Liver (tissue), 9 donors: ENCODE data around the gene PLXNA2. TPM values are rescaled to one million over a fixed set of nuclear protein-coding genes. Genes with fewer than 3 reads are reported as not detected.

Experiments
- DNase-seq: peaks from one replicate; pipeline ENCODE4 v3.0.0-alpha.2; 2017; ENCODE audit warnings: low spot score
- H3K27ac ChIP-seq, 2 donors: one replicate each; pipeline ENCODE4 v1.7.0; 2013; ENCODE audit warnings: inconsistent platforms in 2 of 2, low read length in 2 of 2, control low read depth in 1 of 2, low read depth in 1 of 2, mild to moderate bottlenecking in 1 of 2
- H3K27me3 ChIP-seq, 4 donors: one replicate each; pipeline versions ENCODE4 v1.6.1 to v1.7.0; 2013; ENCODE audit warnings: low read length in 3 of 4, inconsistent platforms in 1 of 4, mild to moderate bottlenecking in 1 of 4, moderate library complexity in 1 of 4; ENCODE audit not compliant: control insufficient read depth in 4 of 4, insufficient read depth in 4 of 4
- H3K36me3 ChIP-seq, 4 donors: one replicate each; pipeline versions ENCODE4 v1.6.1 to v1.7.0; 2013; ENCODE audit warnings: low read length in 3 of 4, mild to moderate bottlenecking in 3 of 4, low read depth in 1 of 4, moderate library complexity in 1 of 4; ENCODE audit not compliant: control insufficient read depth in 4 of 4, insufficient read depth in 3 of 4
- H3K4me1 ChIP-seq, 4 donors: one replicate each; pipeline versions ENCODE4 v1.6.1 to v1.7.0; 2013; ENCODE audit warnings: low read length in 3 of 4, mild to moderate bottlenecking in 3 of 4, moderate library complexity in 1 of 4; ENCODE audit not compliant: control insufficient read depth in 4 of 4, insufficient read depth in 4 of 4
- H3K4me3 ChIP-seq, 3 donors: one replicate each; pipeline versions ENCODE4 v1.6.1 to v1.7.0; 2013; ENCODE audit warnings: low read length in 3 of 3, control low read depth in 1 of 3, low read depth in 1 of 3, mild to moderate bottlenecking in 1 of 3
- H3K9ac ChIP-seq, 2 donors: one replicate each; pipeline ENCODE4 v1.7.0; 2013; ENCODE audit warnings: low read length in 2 of 2, mild to moderate bottlenecking in 2 of 2, moderate library complexity in 2 of 2, control low read depth in 1 of 2, low read depth in 1 of 2
- H3K9me3 ChIP-seq, 4 donors: one replicate each; pipeline versions ENCODE4 v1.6.1 to v1.7.0; 2013; ENCODE audit warnings: low read length in 3 of 4; ENCODE audit not compliant: control insufficient read depth in 4 of 4
- ATF3 ChIP-seq: IDR thresholded peaks from 2 replicates; pipeline ENCODE4 v1.6.1; 2016; ENCODE audit warnings: antibody characterized with exemption
- CTCF ChIP-seq: fragments of 150-350 bp; IDR thresholded peaks from 2 replicates; pipeline ENCODE4 v1.5.1; 2017; ENCODE audit warnings: improper control_type of control experiment, low read depth, low read length; ENCODE audit not compliant: missing input control
- FOXA1 ChIP-seq: IDR thresholded peaks from 2 replicates; pipeline ENCODE4 v1.6.1; 2016; ENCODE audit warnings: antibody characterized with exemption
- GABPA ChIP-seq, 2 donors: IDR thresholded peaks in 1 of 2; conservative IDR thresholded peaks in 1 of 2; 2 replicates each; pipeline ENCODE4 v1.6.1; 2016; ENCODE audit warnings: antibody characterized with exemption in 2 of 2, mild to moderate bottlenecking in 1 of 2, moderate library complexity in 1 of 2
- HNF4A ChIP-seq, 2 donors: conservative IDR thresholded peaks; 2 replicates each; pipeline ENCODE4 v1.6.1; 2016; ENCODE audit warnings: antibody characterized with exemption in 2 of 2, mild to moderate bottlenecking in 2 of 2
- HNF4G ChIP-seq: IDR thresholded peaks from 2 replicates; pipeline ENCODE4 v1.6.1; 2016; ENCODE audit warnings: antibody characterized with exemption
- JUND ChIP-seq, 2 donors: IDR thresholded peaks; 2 replicates each; pipeline ENCODE4 v1.6.1; 2016; ENCODE audit warnings: antibody characterized with exemption in 2 of 2
- MAX ChIP-seq: IDR thresholded peaks from 2 replicates; pipeline ENCODE4 v1.6.1; 2016; ENCODE audit warnings: antibody characterized with exemption
- NR2F2 ChIP-seq: IDR thresholded peaks from 2 replicates; pipeline ENCODE4 v1.6.1; 2016; ENCODE audit warnings: antibody characterized with exemption
- REST ChIP-seq: IDR thresholded peaks from 2 replicates; pipeline ENCODE4 v1.6.1; 2016; ENCODE audit warnings: antibody characterized with exemption, mild to moderate bottlenecking
- RXRA ChIP-seq, 2 donors: IDR thresholded peaks; 2 replicates each; pipeline ENCODE4 v1.6.1; 2017 to 2018; ENCODE audit warnings: antibody characterized with exemption in 2 of 2, mild to moderate bottlenecking in 1 of 2
- SP1 ChIP-seq: IDR thresholded peaks from 2 replicates; pipeline ENCODE4 v1.6.1; 2018; ENCODE audit warnings: antibody characterized with exemption, mild to moderate bottlenecking
- TAF1 ChIP-seq: conservative IDR thresholded peaks from 2 replicates; pipeline ENCODE4 v1.6.1; 2016; ENCODE audit warnings: antibody characterized with exemption, mild to moderate bottlenecking
- YY1 ChIP-seq: IDR thresholded peaks from 2 replicates; pipeline ENCODE4 v1.6.1; 2016; ENCODE audit warnings: antibody characterized with exemption, mild to moderate bottlenecking
- ZBTB33 ChIP-seq: IDR thresholded peaks from 2 replicates; pipeline ENCODE4 v1.6.1; 2016; ENCODE audit warnings: antibody characterized with exemption
- WGBS: extraction: QIAGEN DNeasy Blood & Tissue Kit; methylation state at CpG from one replicate; pipeline ENCODE4 v1.1.7; 2013; 5-methylcytosine and 5-hydroxymethylcytosine counted together
- polyA plus RNA-seq, 2 donors: library from polyadenylated mRNA; stranded (reverse) in 1 of 2; unstranded in 1 of 2; fragments of 200-250 nt in 1 of 2; fragments of >200 nt in 1 of 2; fragmentation: Nextera tagmentation in 1 of 2; extraction: Ambion mirVana in 1 of 2; gene quantifications; one replicate each; pipeline versions ENCODE4 v1.2.1 to v1.2.3, GENCODE V29; 2013 to 2015
- total RNA-seq, 2 donors: library from RNA; depleted of rRNA; stranded (reverse); fragments of >200 nt; gene quantifications; one replicate each; pipeline ENCODE4 v1.2.3, GENCODE V29; 2014
- donor health status: healthy.
- donor health status: healthy.
- donor health status: healthy.
- donor health status: healthy.
- donor health status: healthy.

PLXNA2 gene
- total and polyA plus RNA-seq, 4 donors: 1.8 to 9.2 (median 2.8) TPM

- no peak overlapping the region for H3K9ac ChIP-seq
- H3K4me3 ChIP-seq: no peak overlapping the region
- TF ChIP-seq RXRA (IDR thresholded peaks at IDR 0.05) (no peak), JUND (IDR thresholded peaks at IDR 0.05) (no peak), HNF4A (conservative IDR thresholded peaks at IDR 0.05) (no peak), TAF1 (no peak), CTCF (no peak), FOXA1 (no peak), NR2F2 (no peak), YY1 (no peak), SP1 (no peak), GABPA (IDR thresholded peaks at IDR 0.05 in 1 of 2, conservative IDR thresholded peaks at IDR 0.05 in 1 of 2) (no peak), ZBTB33 (no peak), ATF3 (no peak), HNF4G (no peak)
- H3K9me3 ChIP-seq: no peaks in the 10 kb centered on the region
- 93% methylated on average over 7 of the region's 7 CpGs for WGBS
- DNase-seq: no peak
- H3K4me1 ChIP-seq: peaks cover 5 to 15% (median 13%) of the 10 kb centered on the region in 4 donors
- no peaks in the 10 kb centered on the region for H3K27me3 ChIP-seq
- no peaks in the 10 kb centered on the region for H3K36me3 ChIP-seq
- no peak overlapping the region for H3K27ac ChIP-seq
These were observed 138.0 kb downstream of the PLXNA2 start for GRCh38 chr1:208106218-208106617.

GRCh38 chr1:208105756-208106155 lies 138.4 kb downstream of the PLXNA2 start:
- no peaks in the 10 kb centered on the region for H3K27me3 ChIP-seq
- H3K36me3 ChIP-seq: no peaks in the 10 kb centered on the region
- no peak overlapping the region for H3K27ac ChIP-seq
- peaks cover 5 to 18% (median 15%) of the 10 kb centered on the region in 4 donors for H3K4me1 ChIP-seq
- DNase-seq: no peak
- H3K9ac ChIP-seq: no peak overlapping the region
- TF ChIP-seq YY1: no peak
- WGBS: 78% methylated on average over 5 of the region's 5 CpGs
- no peak overlapping the region for H3K4me3 ChIP-seq
- H3K9me3 ChIP-seq: no peaks in the 10 kb centered on the region

GRCh38 chr1:208103597-208104513 lies 140.3 kb downstream of the PLXNA2 start:
- Histone ChIP-seq H3K27me3 (no peaks in the 10 kb centered on the region), H3K4me3 (no peak overlapping the region), H3K27ac (no peak overlapping the region), H3K4me1 (peaks cover 5 to 20% (median 15%) of the 10 kb centered on the region in 4 donors), H3K9me3 (no peaks in the 10 kb centered on the region), H3K36me3 (no peaks in the 10 kb centered on the region), H3K9ac (no peak overlapping the region)
- no peak for DNase-seq
- TF ChIP-seq MAX: no peak
- TF ChIP-seq REST: no peak
- WGBS: 90% methylated on average over 7 of the region's 7 CpGs
